GM11168 (cell line): ENCODE measurements around the gene CACNB4.
"Not testable (repeated sequence)": the region's sequence is repeated elsewhere in the genome, so short reads cannot be mapped to it uniquely, and the experiment has no call there.

Experiments used
- in situ Hi-C: fragments of 300-500 bp; cut with MboI; formaldehyde crosslinking; loops from one replicate; pipeline ENCODE4 v1.12.0; 2022; ENCODE audit warnings: low sequenced_read_pairs; ENCODE audit not compliant: unreplicated experiment

Gene CACNB4

DNA sequence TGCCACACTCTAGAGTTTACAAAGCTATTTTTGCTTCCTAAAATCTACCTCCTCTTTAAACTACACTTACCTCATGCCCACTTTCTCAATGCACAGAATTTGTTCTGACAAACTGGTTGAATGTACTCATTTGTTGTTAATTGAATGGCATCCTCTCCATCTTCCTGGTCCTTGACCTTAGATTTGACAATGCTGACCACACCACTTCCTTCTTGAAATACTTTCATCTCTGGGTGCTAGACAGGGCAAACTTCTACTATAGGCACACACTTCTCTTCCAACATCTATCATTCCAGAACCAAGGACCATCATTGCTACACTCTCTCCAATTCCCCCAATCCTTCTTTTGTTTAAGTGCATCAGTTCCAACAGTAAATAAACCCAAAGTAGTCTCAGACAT lies 292.9 kb downstream of the CACNB4 start:
- in situ Hi-C loops: no loop called here

GRCh38 chr2:151805343-151805742 lies 293.5 kb downstream of the CACNB4 start:
- in situ Hi-C loops: no loop called here

DNA sequence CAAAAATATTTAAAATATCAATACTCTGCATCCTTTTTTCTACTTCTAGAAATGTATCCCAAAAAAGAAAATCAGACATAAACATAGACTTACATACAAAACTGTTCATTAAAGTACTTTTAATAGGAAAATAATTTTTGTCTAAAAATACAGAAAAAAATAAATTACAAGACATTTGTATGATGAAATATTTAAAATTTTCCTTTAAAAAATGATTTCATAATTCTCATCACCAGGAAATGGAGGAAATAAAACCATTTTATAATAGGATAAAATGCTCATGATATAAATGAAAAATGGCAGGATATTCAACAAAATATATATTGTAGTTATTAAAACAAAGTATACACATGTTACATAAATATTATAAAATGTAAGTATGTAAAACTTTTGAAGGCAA lies 295.0 kb downstream of the CACNB4 start:
- in situ Hi-C loops: no loop called here

DNA sequence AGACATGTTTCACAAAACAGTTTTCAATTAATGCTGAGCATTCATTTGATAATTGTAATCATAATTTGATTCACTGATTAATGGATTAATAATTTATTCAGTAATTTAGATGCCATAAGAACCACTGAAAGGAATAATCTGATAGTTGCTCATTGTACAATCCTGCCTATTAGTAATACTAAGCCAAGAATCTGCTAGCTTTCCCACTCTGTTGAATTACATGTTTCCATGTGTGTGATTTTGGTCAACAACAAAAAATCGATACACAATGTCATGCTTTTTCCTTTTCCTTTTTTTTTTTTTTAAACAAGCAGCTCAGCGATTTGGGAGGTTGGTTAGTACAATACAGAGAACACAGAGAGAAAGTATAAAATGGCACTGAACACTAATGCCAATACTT lies 296.5 kb downstream of the CACNB4 start:
- in situ Hi-C loops: no loop called here

GRCh38 chr2:151799886-151800292 lies 299.0 kb downstream of the CACNB4 start:
- in situ Hi-C loops: no loop called here

DNA sequence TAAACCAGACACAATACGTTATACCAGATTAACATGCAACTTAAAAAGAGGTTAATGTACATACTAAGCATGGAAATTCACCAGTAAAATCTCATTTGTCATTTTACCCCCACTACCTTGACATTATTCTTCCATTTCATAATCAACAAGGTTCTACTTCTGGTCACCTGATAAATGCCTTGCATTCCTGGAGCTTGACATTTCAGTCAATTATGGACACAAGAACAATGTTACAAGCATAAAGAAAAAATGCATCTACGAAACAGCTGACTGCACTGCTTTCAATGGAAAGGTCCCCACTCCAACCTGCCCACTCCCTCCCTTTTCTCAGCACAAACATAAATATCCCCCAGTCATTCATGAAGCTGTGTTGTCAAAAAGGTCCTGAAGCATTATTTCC lies 302.1 kb downstream of the CACNB4 start:
- in situ Hi-C loops: no loop called here

- in situ Hi-C loops: no loop called here
Observed at GRCh38 chr2:151795646-151796240, 303.1 kb downstream of the CACNB4 start.

DNA sequence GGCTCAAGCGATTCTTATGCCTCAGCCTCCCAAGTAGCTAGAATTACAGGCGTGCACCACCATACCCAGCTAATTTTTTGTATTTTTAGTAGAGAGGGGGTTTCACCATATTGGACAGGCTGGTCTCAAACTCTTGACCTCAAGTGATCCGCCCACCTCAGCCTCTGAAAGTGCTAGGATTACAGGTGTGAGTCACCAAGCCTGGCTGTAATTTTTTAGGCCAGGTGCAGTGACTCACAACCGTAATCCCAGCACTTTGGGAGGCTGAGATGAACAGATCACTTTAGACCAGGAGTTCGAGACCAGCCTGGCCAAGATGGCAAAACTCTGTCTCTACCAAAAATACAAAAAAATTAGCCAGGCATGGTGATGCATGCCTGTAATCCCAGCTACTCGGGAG lies 304.4 kb downstream of the CACNB4 start:
- in situ Hi-C loops: not testable (repeated sequence)

DNA sequence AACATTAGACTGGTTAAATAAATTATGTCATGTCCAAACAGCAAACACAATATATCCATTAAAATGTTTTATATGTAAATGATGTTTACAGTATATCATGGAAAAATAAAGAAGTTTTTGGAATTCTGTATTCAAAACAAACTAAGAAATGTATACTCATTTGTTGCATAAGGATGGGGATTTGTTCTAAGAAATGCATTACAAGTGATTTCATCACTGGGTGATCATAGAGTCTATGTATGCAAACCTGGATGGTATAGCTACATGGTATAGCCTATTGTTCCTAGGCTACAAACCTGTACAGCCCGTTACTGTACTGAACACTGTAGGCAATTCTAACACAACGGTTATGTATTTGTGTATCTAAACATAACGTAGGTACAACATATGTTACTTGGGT lies 305.7 kb downstream of the CACNB4 start:
- in situ Hi-C loops: no loop called here

- in situ Hi-C loops: no loop called here
Observed at GRCh38 chr2:151792589-151792988, 306.3 kb downstream of the CACNB4 start.

DNA sequence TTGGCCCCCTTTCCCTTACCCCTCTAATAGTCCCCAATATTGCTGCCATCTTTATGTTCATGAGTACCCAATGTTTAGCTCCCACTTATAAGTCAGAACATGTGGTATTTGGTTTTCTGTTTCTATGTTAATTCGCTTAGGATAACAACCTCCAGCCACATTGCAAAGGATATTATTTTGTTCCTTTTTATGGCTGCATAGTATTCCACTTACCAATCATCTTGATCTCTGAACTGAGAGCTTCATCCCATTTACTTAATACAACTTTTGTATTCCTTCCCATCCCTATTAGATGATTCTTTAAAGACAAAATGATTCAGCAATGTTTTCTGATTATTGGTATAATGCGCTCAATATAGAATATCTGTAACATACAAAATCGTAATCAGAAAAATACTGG lies 307.3 kb downstream of the CACNB4 start:
- in situ Hi-C loops: no loop called here

DNA sequence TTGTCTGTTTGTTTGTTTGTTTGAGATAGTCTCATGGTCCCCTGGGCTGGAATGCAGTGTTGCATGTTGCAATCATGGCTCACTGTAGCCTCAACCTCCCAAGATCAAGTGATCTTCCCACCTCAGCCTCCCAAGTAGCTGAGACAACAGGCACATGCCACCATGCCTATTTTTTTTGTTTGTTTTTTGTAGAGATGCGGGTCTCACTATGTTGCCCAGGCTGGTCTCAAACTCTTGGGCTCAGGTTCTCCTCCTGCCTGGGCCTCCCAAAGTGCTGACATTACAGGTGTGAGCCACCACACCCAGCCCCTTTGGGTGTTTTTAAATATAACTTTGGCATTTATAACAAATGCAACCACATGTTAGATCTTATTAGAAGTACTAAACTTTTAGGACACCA lies 308.2 kb downstream of the CACNB4 start:
- in situ Hi-C loops: no loop called here

DNA sequence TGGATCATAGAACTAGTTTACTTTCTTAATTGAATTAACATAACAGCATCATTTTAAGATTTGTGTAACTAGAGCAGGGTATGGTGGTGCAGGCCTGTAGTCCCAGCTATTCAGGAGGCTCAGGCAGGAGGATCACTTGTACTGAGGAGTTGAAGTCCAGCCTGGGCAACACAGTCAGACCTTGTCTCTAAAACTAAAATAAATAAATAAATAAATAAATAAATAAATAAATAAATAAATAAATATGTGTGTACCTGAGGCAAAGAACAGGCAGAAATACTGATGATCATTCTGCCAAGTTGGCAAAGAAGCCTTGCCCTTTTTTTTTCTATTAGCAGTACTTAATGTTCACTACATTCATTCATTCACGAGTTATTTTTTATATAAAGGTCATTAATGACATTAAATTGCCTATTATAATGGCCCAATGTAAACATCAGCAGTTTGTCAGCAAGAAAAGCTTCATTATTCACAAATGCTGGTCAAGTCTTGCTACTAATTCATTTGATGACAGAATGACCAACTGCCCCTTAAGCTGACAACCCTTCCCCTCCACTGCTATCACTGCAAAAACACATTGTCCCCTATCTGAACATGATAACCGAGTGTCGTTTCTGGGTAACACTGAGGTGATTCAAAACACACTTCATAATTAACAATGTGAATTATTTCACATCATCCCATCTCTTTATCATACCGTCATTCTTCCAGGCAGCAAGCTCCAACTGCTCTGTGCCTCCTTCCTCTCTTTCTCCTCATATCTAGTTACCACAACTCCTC lies 309.6 kb downstream of the CACNB4 start:
- in situ Hi-C loops: no loop called here

DNA sequence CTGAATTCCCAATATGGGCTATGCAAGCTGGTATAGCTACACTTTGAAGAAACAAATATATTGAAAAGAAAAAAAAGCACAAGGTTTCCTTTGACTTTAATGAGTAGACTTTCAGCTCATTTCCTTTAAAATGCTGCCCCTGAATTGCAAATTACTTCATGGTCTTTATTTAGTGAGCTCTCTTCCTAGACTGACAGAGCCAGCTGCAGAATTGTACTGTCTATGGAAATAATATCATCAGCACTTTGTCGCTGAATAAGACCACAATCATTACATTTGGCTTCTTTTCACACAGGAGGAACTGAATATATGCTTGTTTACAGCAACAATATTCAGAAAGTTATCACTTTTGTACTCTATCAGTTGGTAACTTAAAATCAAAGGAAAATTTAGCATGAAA lies 312.4 kb downstream of the CACNB4 start:
- in situ Hi-C loops: no loop called here

DNA sequence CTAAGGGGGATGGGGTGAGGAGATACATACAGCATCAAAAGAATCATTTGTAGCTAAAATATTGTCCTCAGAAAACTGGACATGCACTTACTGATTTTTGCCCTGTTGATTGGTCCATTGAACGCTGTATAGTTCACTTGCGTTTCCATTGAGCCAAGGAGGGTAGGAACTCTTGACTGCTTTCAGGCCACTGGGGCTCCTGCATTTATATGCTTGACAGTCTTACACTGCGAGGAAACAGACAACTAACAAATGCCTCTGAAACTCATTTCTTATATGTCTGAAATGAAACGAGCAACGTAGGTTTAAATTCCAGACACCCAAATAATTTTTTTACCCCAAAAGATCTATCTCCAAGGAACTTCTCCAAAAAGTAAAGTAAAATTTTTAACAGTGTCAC lies 312.8 kb downstream of the CACNB4 start:
- in situ Hi-C loops: no loop called here

DNA sequence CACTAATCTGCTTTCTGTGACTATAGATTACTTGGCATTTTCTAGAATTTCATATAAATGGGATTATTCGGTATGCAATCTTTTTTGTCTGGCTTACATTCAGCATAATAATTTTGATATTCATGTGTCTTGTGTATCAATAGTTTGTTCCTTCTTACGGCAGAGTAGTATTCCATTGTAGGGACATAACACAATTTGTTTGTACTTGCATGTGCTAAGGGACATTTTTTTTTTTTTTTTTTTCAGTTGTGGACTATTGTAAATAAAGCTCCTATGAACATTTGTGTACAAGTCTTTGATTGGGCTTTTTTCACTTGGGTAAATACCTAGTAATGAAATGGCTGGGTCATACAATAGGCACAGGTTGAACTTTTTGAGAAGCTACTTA lies 315.7 kb downstream of the CACNB4 start:
- in situ Hi-C loops: no loop called here
